SU-DHL-6 (cell line): ENCODE data around the gene PIERCE2.

Experiments used
- H2AFZ ChIP-seq: fragments of 200-600 bp; sonication (generic); 2 replicates; pipeline ENCODE4 v1.6.1; 2014; ENCODE audit warnings: low read depth, mild to moderate bottlenecking, moderate library complexity, mixed read lengths, antibody characterized with exemption, low read length; ENCODE audit not compliant: severe bottlenecking
- H3F3A ChIP-seq: fragments of 200-600 bp; shearing (Covaris generic); 2 replicates; pipeline ENCODE4 v1.6.0; 2016; ENCODE audit warnings: antibody characterized with exemption, mild to moderate bottlenecking; ENCODE audit not compliant: insufficient read depth
- H3K27ac ChIP-seq: fragments of 200-600 bp; sonication (generic); 2 replicates; pipeline ENCODE4 v1.5.1; 2016; ENCODE audit warnings: low read depth, mild to moderate bottlenecking, low read length, moderate library complexity, mixed read lengths
- H3K27me3 ChIP-seq: fragments of 200-600 bp; sonication (generic), shearing (Covaris generic); 2 replicates; pipeline ENCODE4 v1.6.0; 2014; ENCODE audit warnings: mild to moderate bottlenecking, low read length
- H3K36me3 ChIP-seq: fragments of 200-600 bp; sonication (generic); 2 replicates; pipeline ENCODE4 v1.6.1; 2014; ENCODE audit warnings: mild to moderate bottlenecking, low read length, mixed read lengths
- H3K4me2 ChIP-seq: fragments of 300-600, 200-600 bp; shearing (Covaris generic), sonication (generic); 2 replicates; pipeline ENCODE4 v1.6.0; 2014; ENCODE audit warnings: low read length, low read depth, mild to moderate bottlenecking; ENCODE audit not compliant: poor library complexity, severe bottlenecking
- H3K4me3 ChIP-seq: fragments of 200-600 bp; sonication (generic); 2 replicates; pipeline ENCODE4 v1.5.1; 2014; ENCODE audit warnings: antibody characterized with exemption, low read length, mild to moderate bottlenecking, mixed read lengths; ENCODE audit not compliant: insufficient read depth, poor library complexity, severe bottlenecking
- H3K79me2 ChIP-seq: fragments of 200-600 bp; sonication (generic); 2 replicates; pipeline ENCODE4 v1.6.1; 2014; ENCODE audit warnings: mild to moderate bottlenecking, low read length, moderate library complexity; ENCODE audit not compliant: insufficient read depth
- H3K9ac ChIP-seq: fragments of 200-600 bp; sonication (generic); 2 replicates; pipeline ENCODE4 v1.7.0; 2014; ENCODE audit warnings: mild to moderate bottlenecking, low read length
- H3K9me2 ChIP-seq: fragments of 200-600 bp; sonication (generic); replicated peaks from 2 replicates; pipeline ENCODE4 v1.6.1; 2014; ENCODE audit warnings: low read length; ENCODE audit not compliant: insufficient read depth
- H3K9me3 ChIP-seq: fragments of 200-600 bp; sonication (generic); 2 replicates; pipeline ENCODE4 v1.6.1; 2014; ENCODE audit warnings: low read length, mixed read lengths; ENCODE audit not compliant: insufficient read depth
- H4K20me1 ChIP-seq: fragments of 200-600 bp; sonication (generic); 2 replicates; pipeline ENCODE4 v1.6.1; 2014; ENCODE audit warnings: low read depth, mild to moderate bottlenecking, antibody characterized with exemption, low read length, moderate library complexity, mixed read lengths
- EZH2phosphoT487 ChIP-seq: fragments of 200-600 bp; sonication (generic), shearing (Covaris generic); conservative IDR thresholded peaks from 2 replicates; pipeline ENCODE4 v1.6.1; 2018; ENCODE audit warnings: mild to moderate bottlenecking, antibody characterized with exemption, low read length, moderate library complexity, mixed read lengths
- TF ChIP-seq, protein P1 (sequence below): fragments of 200-600 bp; sonication (generic); IDR thresholded peaks from one replicate; pipeline ENCODE4 v1.5.1; 2017; ENCODE audit warnings: antibody characterized with exemption, mild to moderate bottlenecking, low read length, moderate library complexity; ENCODE audit not compliant: insufficient read depth, poor library complexity, severe bottlenecking

The PIERCE2 gene

DNA sequence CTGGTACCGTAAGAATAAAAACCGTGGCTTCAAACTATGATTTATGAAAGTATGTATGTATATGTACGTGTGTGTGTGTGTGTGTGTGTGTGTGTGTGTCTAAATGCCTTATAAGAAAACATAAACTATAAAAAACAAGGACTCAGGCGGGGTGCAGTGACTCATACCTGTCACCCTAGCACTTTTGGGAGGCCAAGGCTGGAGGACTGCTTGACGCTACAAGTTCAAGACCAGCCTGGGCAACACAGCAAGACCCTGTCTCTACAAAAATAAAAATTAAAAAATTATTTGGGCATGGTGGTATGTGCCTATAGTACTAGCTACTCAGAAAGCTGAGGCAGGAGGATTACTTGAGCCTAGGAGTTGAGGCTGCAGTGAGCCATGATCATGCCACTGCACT is 29.2 kb upstream of the PIERCE2 start:
- no peaks in the 10 kb centered on the region for H3K9me3 ChIP-seq
- no peak overlapping the region for H3K4me3 ChIP-seq
- no peaks in the 10 kb centered on the region for H3K9me2 ChIP-seq
- no peak overlapping the region for H3K27ac ChIP-seq
- H4K20me1 ChIP-seq: no peaks in the 10 kb centered on the region
- H3F3A ChIP-seq: no peaks in the 10 kb centered on the region
- TF ChIP-seq, protein P1, sequence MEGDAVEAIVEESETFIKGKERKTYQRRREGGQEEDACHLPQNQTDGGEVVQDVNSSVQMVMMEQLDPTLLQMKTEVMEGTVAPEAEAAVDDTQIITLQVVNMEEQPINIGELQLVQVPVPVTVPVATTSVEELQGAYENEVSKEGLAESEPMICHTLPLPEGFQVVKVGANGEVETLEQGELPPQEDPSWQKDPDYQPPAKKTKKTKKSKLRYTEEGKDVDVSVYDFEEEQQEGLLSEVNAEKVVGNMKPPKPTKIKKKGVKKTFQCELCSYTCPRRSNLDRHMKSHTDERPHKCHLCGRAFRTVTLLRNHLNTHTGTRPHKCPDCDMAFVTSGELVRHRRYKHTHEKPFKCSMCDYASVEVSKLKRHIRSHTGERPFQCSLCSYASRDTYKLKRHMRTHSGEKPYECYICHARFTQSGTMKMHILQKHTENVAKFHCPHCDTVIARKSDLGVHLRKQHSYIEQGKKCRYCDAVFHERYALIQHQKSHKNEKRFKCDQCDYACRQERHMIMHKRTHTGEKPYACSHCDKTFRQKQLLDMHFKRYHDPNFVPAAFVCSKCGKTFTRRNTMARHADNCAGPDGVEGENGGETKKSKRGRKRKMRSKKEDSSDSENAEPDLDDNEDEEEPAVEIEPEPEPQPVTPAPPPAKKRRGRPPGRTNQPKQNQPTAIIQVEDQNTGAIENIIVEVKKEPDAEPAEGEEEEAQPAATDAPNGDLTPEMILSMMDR: no peak
- 0 out of 2 replicates have a peak, but pooled peaks cover 2% of the 10 kb centered on the region for H3K36me3 ChIP-seq
- no peak overlapping the region for H3K4me2 ChIP-seq
- no peak overlapping the region for H2AFZ ChIP-seq
- H3K27me3 ChIP-seq: no peaks in the 10 kb centered on the region
- H3K9ac ChIP-seq: no peak overlapping the region
- no peaks in the 10 kb centered on the region for H3K79me2 ChIP-seq

DNA sequence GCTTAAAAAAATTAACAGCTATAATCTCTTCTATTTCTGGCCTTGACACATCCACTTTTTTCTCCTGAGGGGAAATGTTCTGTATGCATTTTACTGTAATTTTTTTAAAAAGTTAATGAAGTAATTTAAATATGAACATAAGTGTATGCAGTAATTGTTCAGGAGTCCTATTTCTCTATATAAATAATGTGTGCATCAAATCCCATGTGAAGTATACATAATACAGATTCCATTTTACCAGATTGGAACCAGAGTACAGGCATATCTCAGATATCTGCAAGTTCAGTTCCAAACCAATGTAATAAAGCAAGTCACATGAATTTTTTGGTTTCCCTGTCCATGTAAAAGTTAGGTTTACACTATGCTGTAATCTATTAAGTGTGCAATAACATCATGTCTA is 26.7 kb upstream of the PIERCE2 start:
- no peaks in the 10 kb centered on the region for H3K79me2 ChIP-seq
- no peak overlapping the region for H3K27ac ChIP-seq
- H2AFZ ChIP-seq: no peak overlapping the region
- no peaks in the 10 kb centered on the region for H3K9me2 ChIP-seq
- no peaks in the 10 kb centered on the region for H3K36me3 ChIP-seq
- no peak for TF ChIP-seq EZH2phosphoT487
- TF ChIP-seq, protein P1: no peak
- H3K4me3 ChIP-seq: no peak overlapping the region
- H3F3A ChIP-seq: no peaks in the 10 kb centered on the region
- no peaks in the 10 kb centered on the region for H4K20me1 ChIP-seq
- H3K9me3 ChIP-seq: no peaks in the 10 kb centered on the region
- no peaks in the 10 kb centered on the region for H3K27me3 ChIP-seq
- H3K4me2 ChIP-seq: no peak overlapping the region
- H3K9ac ChIP-seq: no peak overlapping the region

DNA sequence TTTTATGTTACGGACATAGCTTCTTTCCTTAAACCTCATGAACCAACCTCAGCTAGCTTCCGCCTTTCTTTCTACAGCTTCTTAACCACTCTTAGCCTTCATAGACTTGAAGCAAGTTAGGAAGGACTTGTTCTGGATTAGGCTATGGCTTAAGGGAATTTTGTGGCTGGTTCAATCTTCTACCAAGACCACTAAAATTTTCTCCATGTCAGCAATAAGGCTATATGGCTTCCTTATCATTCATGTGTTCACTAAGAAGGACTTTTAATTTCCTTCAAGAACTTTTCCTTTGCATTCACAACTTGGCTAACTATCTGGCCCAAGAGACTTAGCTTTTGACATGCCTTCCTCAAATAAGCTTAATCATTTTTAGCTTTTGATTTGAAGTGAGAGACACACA is 24.6 kb upstream of the PIERCE2 start:
- Histone ChIP-seq H3K79me2 (no peaks in the 10 kb centered on the region), H3K4me3 (no peak overlapping the region), H3K9me3 (no peaks in the 10 kb centered on the region), H4K20me1 (no peaks in the 10 kb centered on the region), H3K27me3 (no peaks in the 10 kb centered on the region), H3K36me3 (no peaks in the 10 kb centered on the region), H2AFZ (no peak overlapping the region), H3K9ac (no peak overlapping the region), H3K9me2 (no peaks in the 10 kb centered on the region), H3F3A (no peaks in the 10 kb centered on the region), H3K4me2 (no peak overlapping the region), H3K27ac (no peak overlapping the region)
- TF ChIP-seq, protein P1: no peak
- no peak for TF ChIP-seq EZH2phosphoT487

DNA sequence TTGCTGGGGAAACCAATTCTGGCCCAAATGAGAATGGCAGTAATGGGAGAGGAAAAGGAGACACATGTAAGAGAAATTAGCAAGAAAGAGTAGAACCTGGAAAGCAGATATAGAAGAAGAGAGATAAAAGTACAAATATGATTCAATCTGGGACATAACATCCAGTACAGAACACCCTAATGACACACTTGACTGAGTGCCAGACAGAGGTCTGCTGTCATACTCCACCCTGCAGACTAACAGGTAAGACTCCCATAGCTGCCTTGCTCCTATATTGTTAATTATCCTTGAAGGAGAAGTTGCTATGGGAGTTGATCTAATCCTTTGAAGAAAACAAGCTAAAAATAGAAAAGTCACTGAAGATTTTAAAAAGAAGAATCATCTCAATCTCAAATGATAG is 21.3 kb upstream of the PIERCE2 start:
- no peaks in the 10 kb centered on the region for H3K27me3 ChIP-seq
- no peaks in the 10 kb centered on the region for H3K36me3 ChIP-seq
- no peaks in the 10 kb centered on the region for H3K9me2 ChIP-seq
- TF ChIP-seq EZH2phosphoT487: no peak
- TF ChIP-seq, protein P1: no peak
- H3F3A ChIP-seq: no peaks in the 10 kb centered on the region
- no peak overlapping the region for H3K4me2 ChIP-seq
- no peak overlapping the region for H3K27ac ChIP-seq
- no peak overlapping the region for H3K9ac ChIP-seq
- H4K20me1 ChIP-seq: no peaks in the 10 kb centered on the region
- no peaks in the 10 kb centered on the region for H3K79me2 ChIP-seq
- no peak overlapping the region for H2AFZ ChIP-seq
- H3K9me3 ChIP-seq: no peaks in the 10 kb centered on the region
- no peak overlapping the region for H3K4me3 ChIP-seq
